GM18861 (cell line): Measurements from ENCODE around the gene ZNF283.

Source experiments
- ATAC-seq: cut with Tn5 transposase; IDR thresholded peaks from one replicate; pipeline ENCODE4 v1.9.1; 2021; ENCODE audit not compliant: unreplicated experiment

Gene ZNF283

DNA sequence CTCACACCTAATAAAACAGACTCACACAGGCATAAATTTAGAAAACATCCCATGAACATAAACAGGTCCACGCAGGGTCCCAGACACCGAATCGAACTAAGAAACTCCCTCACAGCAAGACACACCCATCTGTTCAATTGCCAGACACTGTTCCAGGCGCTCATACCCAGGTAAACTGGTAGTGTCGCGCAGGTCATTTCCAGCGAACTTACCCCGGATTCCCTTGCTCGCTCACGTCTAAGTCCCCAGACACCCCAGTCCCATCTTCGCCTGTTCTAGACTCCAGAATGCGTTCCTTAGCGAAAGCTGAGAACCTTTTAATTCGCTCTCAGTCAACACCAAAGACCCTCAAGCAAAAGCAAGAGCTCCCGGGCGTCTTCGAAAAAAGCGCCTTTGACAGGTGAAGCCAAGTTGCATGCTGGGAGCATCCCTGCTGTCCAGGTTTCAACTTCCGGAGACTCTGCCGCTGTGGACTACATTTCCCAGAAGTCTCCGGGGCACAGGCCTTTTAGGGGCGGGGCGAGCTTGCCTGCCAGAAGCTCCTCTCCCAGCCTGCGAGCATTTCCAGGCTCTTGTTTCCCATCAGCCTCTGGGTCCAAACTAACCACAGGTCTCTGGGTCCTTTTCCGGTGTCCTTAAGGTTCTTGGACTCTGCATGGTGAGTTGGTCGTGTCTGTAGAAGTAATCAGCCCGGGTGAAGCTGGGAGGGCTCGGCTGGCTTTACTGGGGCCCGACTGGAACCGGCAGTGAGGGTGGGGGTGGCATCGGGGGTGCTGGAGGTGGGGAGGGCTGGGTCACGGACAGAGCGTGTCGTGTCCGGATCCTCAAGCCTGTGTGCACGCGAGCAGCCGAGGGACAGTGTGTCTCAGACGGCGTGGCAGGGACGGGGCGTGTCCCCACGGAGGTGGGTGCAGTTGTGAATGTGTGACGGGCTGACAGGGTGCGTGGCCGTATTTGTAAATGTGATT lies at the start of gene ZNF283:
Gene ZNF283, plus strand, starts transcription at position 535 of the 968 bp plus-strand sequence. CDS start 6,184 bp downstream, outside the sequence.
- ATAC-seq = peak; percentile 90

DNA sequence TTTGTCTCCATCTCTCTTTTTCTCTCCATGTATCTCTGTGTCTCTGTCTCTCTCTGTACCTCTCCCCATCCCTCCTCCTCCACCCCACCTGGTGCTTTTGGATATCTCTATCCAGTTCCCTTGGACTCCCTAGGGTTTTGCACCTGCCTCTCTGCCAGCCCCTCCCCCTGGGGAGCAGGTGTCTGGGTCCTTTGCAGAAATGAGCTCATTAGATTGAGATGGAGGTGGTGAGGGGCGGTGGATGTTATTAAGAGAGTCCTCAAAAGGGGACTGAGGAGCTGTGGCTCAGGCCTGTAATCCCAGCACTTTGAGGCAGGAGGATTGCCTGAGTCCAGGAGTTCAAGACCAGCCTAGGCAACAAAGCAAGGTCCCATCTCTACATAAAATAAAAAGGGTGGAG lies 48.5 kb upstream of the ZNF283 start:
- no peak for ATAC-seq

DNA sequence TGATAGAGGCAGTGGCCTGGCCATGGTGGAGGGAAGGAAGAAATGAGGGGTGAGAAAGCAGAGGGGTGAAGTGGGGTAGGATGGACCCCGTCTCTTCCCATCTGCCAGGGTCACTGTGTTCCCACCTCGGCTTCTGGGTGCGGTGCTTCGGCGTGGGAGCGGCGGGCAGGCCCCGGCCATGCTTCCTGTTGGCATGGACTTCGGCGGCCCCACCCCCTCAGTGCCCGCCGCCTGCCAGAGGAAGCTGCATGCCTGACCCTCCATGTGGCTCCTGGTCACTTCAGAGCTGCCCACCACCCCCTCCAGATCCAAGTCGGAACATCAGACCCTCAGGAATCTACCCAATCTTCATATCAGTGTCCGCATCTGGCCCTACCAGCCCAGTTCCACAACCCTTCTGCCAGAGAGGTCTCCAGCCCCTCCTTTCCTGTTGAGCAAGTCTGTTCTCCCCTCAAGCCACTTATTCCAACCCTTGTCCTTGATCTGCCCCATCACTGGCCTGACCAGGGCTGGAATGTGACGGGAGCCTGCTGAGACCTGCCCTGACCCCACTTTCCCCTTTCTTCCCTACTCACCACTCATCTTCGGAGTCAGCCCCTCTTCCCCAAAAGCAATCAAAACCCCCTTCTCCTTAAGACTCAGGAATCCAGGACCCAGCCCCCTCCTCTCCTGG lies 47.8 kb upstream of the ZNF283 start:
- no peak for ATAC-seq

DNA sequence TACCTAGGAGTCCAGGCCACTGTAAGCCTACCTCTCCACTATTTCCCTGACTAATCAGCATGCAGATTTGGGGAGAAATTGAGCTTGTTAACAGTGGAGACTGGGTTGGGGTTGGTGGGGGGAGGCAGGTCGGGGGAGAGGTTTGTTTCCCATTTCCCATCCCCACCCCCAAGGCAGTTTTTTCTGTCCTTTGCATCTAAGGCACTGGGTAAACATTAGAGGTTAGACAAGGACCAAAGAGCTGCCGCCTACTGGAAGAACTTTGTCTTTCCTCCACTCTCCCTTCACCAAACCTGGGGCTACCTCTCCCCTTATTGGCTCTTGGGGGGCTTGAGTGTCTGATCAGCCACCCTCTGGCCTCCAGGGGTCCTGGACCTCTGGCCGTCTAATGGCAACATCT lies 47.3 kb upstream of the ZNF283 start:
- ATAC-seq = no peak

DNA sequence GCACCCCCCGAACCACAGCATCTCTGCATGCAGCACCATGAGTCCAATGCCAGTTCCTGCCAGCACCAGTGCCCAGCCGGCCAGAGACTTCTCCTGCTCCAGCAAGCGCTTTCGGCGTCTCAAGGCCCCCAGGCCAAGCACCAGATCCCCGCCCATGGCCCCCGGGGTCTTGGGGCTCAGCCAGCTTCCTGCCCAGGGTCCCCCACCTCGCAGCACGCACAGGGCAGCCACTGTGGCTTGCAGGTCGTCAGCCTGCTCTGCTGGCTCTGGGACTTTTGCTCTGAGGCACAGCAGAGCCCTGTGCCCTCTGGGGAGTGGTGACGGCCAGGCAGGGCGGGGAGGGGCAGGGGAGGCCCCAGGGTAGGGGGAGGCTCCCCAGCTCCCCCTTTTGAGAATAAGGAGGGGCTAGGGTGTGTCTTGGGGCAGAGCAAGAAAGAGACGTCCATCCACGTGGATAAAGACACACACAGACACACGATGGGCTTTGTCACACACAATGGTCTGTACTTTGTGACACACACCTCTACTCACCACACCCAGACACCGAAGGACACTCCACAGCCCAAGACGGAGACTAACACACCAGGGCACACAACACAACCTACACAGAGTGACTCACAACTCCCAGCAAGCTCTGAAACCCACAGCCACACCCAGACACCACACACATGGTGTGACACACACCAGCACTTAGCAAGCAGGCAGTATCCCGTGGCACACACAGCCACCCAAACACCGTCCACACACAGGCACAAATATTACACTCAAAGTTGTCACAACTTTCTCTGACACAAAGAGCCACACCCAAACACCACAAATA lies 46.2 kb upstream of the ZNF283 start, which contains the start of gene KCNN4:
Gene KCNN4, minus strand, starts transcription at position 268 of the 820 bp plus-strand sequence. Its CDS starts 112 bp downstream, at position 156.
- no peak for ATAC-seq

DNA sequence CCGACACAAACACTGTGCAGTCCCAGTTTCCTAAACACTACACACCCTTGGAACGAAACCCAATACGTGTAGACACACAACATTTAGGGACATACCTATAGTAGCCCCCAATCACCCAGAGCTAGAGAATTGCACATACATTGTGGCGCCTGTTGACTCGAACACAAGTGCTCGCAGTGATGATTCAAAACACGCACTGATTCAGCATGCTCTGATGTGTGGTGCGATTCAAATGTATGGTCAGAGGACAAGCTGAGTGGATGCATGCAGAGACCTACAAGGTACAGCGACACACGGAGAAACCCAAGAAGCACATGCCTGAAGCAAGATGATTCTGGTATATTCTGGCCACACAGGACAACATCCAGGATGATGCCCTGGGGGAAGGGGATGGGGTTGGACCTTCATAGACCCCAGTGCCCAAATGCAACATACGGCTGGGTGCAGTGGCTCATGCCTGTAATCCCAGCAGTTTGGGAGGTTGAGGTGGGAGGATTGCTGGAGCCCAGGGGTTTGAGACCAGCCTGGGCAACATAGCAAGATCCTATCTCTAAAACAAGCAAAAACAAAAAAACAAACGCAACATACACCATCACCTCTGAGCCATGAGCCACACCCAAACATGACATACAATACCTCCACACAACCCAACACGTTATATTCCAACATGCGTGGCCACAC lies 45.4 kb upstream of the ZNF283 start:
- ATAC-seq = no peak

DNA sequence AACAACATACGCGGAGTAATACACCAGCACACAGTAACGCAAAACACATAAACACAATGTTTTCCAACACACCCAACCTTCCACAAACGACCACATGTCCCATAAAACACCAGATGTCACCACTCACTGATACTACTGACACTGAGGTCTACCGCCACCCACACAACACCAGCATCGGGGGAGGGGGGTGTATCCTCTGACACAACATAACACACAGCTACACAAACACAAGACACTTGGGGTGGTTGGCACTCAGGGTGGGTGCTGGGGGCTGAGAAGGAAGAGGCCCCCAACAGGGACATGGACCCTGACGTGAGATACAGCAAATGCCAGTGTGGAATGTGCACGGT lies 44.8 kb upstream of the ZNF283 start:
- no peak for ATAC-seq

DNA sequence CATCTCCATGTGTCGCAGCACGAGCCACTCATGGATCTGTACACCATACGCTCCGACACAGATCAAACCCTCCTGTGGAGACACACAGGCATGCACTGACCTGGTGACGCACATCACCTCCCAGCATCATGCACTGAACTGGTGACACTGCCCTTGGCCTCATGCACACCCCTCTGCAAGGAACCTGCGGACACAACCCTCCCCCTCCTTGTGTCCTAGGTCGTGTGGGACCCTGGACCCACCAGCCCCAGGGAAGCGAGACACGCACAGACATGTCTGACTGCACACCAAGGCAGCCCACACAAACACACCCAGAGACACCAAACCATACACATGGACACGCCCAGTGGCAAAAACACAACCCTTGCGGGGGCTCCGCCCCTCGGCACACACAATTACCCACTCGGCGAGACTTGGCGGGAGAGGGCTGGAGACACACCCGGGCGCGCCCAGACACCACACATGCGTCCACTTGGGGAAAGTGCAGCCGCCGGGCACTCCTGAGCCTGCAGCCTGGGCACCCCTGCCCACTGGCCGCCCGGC lies 44.4 kb upstream of the ZNF283 start:
- no peak for ATAC-seq

DNA sequence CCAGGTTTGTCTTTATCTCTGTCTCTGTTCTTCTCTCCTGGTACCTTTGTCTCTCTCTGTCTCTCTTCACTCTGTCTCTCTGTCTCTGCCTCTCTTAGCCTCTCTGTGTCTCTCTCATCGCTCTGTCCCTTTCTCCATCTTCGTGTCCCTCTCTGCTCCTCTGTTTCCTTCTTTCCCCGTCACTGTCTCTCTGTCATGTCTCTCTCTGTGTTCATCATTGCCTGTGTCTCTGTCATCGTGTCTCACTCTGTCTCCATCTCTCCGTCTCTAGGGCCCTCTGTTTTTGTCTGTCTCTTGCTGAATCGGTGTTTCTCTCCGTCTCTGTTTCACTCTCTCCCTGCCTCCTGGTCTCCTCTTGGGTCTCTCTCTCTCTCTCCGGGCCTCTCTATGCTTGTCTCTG lies 43.5 kb upstream of the ZNF283 start:
- ATAC-seq = no peak

DNA sequence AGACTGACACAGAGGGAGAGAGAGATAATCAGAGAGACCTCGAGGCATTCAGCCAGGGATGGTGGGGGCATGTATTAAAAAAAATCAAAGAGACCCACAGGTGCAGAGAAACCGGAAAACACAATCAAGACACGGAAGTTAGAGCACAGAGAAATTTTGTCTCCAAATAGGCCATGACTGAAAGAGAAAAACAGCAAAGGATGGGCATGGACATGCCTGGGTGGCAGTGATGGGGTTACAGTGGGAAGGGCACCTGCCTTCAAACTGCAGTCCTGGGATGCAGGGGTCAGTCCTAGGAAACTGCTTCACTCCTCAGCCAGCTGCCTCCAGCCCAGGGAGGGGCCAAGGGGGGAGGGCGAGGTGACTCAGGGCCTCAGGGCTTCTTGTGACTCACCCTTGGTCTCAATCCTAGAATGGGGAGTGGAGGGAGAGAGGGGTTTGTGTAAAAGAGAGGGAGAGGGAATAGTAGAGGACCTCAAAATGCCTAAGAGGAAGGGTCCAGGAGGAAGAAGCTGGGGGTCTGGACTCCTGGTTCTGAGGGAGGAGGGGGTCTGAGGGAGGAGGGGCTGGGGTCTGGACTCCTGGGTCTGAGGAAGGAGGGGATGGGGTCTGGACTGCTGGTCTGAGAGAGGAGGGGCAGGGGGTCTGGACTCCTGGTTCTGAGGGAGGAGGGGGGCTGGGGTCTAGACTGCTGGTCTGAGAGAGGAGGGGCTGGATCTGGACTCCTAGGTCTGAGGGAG lies 42.7 kb upstream of the ZNF283 start:
- ATAC-seq = no peak

DNA sequence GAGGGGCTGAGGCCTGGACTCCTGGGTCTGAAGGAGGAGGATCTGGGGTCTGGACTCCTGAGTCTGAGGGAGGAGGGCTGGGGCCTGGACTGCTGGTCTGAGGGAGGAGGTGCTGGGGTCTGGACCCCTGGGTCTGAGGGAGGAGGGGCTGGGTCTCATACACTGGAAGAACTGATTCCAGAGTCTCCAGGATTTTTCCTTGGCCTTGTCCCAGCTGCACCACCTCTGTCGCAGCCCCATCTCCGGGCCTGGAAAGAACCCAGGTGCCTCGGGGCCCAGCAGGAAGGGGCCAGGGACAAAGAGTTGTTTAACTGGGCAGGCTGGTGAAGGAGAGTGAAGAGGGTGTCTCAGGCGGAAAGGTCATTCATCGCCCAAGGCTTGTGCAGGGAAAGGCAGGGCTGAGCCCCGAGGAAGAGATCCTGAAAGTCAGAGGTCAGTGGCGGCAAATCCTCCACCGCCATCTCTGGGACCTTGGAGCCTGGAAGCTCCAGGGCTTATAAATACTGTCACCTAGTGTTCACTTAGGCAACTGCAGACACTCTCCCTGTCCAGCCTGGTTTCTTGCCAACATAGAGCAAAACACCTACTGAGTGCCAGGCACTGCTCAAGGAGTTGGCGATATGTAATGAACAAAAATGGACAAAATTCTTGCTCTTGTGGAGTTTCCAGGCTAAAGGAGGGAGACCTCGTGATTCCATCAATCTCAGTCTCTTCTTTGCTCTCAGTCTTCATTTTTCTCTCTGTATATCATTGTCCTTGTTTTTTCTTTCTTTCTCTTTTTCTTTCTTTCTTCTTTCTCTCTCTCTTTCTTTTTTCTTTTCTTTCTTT lies 41.9 kb upstream of the ZNF283 start:
- ATAC-seq = no peak

DNA sequence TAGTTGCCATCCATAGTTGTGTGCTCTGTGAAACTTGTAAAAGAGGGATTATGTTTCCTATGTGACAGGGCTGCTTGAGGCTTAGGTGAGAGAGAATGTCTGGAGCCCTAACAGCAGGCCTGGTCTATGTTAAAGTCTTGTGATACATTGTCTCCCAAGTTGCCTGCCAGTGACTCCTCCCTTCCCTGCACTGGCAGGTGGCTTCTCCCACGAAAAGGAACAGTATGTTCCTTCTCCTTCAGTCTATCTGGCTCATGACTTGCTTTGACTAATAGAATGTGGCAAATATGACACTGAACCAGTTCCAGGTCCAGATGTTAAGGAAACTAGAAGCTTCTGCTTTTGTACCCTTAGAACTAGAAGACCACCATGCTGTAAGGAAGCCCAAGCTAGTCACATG lies 40.5 kb upstream of the ZNF283 start:
- no peak for ATAC-seq

DNA sequence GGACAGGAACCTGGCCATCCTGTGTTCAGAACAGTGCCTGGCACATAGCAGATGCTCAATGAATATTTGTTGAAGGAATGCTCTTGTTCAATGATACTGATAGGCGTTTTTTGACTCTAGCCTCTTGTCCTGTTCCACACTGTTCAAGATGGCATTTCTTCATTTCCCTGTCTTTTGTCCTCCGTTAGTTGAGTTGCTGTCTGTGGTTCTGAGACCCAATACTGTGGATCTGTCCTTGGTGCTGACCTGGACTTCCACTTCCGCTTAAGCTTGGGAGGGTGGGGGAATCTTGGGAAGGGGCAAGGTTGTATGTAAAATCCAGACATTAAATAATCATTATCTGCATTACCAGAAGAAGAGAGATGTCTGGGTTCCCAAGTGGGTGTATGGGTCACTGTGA lies 38.1 kb upstream of the ZNF283 start:
- no peak for ATAC-seq

DNA sequence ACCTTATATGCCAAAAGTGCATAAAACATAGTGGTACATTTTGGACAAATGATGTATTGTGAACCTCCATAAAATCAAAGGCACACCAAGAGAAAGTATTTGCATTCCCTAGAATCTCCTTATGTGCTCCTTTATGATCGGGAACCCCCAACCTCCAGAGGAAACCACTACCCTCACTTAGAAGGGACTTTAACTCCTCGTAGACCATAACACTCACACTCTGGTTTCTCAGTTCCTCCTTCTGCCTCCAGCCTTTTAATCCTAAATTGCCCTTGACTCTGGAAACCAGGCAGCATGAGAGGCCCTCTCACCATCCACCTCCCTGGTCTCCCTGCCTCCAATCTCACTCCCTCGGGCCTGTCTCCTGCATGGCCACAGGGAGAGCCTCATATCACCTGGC lies 36.5 kb upstream of the ZNF283 start:
- ATAC-seq = no peak

DNA sequence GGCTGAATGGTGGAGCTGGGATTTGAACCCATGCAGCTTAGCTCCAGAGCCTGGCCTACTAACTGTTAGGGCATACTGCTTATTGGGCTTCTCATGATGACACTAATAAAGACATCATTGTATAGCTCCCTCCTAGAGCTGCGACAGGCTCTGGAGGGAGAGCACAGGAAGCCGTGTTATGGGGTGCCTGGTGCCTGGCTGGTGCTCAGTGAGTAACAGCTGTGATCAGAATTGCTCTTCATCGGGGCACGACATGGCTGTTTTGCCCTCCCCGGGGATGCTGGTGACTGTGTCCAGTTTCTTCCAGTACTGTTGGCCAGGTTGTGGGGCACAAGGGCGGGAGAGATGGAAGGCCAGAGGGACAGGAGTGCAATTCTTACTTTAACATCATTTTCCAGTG lies 30.0 kb upstream of the ZNF283 start:
- no peak for ATAC-seq

DNA sequence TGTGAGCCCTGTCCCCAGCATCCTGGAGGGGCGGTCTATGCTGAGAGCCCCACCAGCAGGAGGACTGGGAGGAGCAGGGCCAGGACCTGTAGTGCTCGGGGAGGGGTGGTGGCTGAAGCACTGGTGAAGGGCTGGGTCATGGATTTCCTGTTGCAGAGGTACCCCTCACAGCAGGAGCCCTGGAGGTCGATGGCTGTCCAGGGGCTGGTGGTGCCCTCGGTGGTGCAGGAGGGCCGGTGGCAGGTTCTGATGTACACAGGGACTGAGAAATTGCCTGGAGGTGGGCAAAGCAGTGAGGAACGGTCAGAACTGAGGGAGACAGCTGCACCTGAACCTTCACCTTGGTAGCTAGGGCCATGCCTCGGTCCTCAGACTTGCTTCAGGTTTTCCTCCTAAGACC lies 29.6 kb upstream of the ZNF283 start:
- ATAC-seq = no peak

DNA sequence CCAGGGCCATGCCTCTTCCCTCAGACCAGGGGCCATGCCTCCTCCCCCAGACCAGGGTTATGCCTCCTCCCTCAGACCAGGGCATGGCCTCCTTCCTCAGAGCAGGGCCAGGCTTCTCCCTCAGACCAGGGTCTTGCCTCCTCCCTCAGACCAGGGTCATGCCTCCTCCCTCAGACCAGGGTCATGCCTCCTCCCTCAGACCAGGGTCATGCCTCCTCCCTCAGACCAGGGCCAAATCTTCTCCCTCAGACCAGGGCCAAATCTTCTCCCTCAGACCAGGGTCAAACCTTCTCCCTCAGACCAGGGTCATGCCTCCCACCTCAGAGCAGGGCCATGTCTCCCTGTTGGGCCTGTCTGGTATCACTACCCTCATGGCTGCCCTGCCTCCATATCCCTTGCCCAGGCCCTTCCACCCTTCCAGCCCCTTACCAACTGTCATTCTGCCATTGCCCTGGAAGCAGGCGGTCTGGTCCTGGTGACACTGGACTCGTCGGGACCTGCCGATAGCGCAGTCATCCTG lies 29.0 kb upstream of the ZNF283 start:
- no peak for ATAC-seq

DNA sequence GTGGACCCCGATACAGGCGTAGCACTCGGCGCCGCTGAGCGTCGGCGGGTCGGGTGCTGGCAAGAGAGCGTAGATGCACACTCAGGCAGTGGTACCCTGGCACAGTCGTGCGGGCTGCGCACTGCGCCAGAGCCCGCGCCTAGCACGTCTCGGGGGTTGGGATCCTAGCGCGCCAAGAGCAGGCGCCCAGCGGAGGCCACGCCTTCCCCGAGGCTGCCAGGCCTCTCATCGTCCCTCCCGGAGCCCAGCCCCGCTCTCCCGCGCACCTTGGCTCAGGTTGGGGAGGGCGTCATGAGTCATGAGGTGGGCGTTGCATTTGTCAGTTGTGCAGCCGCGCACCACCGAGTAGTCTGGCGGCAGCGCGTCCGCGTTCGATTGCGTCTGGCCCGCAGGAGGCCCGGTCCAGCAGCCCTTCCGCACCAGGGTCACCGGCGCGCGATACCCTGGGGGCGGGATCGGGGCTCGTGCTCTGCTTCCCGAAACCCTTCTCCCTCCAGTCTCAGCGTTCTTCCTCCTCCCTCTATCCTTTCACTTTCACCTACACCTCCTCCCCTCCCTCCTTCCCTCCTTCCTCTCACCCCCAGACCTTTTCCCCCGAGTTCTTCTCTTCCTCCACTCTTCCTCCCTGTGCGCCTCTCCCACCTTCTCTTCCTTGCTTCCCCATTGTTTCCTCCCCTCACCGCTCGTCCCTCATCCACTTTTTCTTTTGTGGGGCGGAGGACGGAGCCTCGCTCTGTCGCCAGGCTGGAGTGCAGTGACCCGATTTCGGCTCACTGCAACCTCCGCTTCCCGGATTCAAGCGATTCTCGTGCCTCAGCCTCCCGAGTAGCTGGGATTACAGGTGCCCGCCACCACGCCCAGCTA lies 28.3 kb upstream of the ZNF283 start:
- ATAC-seq = no peak
